ENCODE data around the gene MATN1. TPM values are rescaled to one million over a fixed set of nuclear protein-coding genes. Genes with fewer than 3 reads are reported as not detected.
A peak's percentile ranks its signal among the peaks of the same experiment; 100 is the strongest.

The MATN1 gene
- total RNA-seq, 1 experiment from 2014 or later = 0.76 TPM

DNA sequence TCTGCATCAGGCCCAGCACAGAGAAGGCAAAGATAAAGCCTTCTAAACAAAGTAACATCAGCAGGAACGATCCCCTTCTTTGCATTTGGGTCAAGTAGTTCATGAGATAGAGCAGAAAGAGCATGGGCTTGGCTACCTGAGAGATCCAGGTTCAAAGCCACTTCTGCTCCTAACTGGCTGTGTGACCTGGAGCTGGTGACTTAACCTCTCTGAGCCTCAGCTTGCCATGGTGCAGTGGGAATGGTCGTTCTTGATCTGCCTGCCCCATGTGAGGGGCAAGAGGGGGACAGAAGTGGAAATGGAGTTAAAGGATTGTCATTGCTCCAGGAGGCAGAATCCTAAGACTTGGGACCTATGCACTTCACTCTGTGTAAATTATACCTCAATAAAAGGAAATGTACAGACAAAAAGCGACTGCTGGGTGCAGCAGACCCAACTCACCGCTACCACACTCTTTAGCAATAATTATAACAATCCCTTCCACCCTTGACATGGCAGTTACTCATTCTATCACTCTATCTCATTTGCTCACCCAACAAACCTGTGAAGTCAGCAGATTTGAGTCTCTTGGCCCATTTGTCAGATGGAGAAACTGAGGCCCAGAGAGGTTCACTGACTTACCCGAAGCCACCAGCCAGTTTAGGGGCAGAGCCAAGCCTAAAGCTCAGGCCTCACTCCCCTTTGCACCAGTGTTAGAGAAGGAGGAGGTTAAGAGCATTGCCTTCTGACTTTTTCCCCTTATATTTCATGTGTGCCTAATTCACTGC, 1.5 kb upstream of the MATN1 start:
- H3K36me3 ChIP-seq (replicated peaks; ENCODE audit: control insufficient read depth, insufficient read depth, low read length) = no peaks in the 10 kb centered on the region
- no peaks in the 10 kb centered on the region for H3K27me3 ChIP-seq (ENCODE audit: control insufficient read depth, insufficient read depth, low read length)
- no peak for DNase-seq
- H3K4me3 ChIP-seq (ENCODE audit: insufficient read depth, low read depth, low read length) = no peak overlapping the region

DNA sequence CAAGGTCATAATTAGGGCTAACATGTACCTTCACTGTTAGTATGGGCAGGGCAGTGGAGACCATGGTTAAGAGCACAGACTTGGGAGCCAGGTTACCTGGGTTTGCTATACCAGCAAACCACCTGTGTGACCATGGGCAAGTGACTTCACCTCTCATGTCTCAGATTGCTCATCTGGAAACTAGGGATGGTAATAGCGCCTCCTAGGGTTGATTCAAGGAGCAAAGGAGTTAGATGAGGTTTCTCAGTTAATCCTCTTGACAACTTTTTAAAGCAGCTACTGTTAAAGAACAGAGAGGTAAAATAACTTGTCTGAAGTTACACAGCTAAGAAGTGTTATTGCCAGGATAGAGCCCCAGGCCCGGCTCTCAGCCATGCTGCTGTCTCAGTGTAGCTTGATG, 790 bp upstream of the MATN1 start:
- H3K4me3 ChIP-seq (ENCODE audit: insufficient read depth, low read depth, low read length) = no peak overlapping the region
- no peaks in the 10 kb centered on the region for H3K27me3 ChIP-seq (ENCODE audit: control insufficient read depth, insufficient read depth, low read length)
- no peaks in the 10 kb centered on the region for H3K36me3 ChIP-seq (replicated peaks; ENCODE audit: control insufficient read depth, insufficient read depth, low read length)
- no peak for DNase-seq

DNA sequence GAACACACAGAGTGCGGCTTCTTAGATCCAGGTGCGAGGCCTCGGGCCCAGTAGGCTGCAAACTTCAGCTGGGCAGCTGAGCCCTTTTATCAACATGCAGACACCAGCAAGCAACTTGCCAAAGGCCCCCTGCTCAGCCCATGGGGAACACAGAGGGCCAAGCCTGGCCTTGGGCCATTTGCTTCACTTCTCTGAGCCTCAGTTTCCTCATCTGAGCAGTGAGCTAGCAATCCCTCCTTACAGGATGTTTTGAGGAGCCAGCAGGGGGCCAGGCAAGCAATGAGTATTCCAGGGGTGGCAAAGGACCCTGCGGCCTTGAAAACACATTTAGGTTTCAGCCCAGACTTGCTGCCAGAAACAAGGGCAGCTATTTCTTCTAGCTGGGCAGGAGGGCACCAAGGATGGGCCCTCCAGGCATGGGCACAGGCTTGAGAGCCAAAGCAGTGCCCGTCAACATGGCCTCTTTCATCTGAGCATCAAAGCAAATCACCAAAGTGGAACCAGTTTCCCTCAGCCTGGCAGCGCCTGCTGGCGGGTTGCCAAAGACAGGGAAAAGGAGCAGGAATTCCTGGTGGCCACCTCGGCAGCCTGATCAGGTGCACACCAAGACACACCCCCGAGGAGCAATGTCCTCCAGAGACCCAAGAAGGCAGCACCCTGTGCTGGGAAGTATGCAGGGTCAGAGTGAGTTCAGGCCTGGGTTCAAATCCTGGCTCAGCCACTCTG, 1.4 kb downstream of the MATN1 start:
- H3K27me3 ChIP-seq (ENCODE audit: control insufficient read depth, insufficient read depth, low read length) = no peaks in the 10 kb centered on the region
- no peak overlapping the region for H3K4me3 ChIP-seq (ENCODE audit: insufficient read depth, low read depth, low read length)
- no peaks in the 10 kb centered on the region for H3K36me3 ChIP-seq (replicated peaks; ENCODE audit: control insufficient read depth, insufficient read depth, low read length)
- DNase-seq = no peak

DNA sequence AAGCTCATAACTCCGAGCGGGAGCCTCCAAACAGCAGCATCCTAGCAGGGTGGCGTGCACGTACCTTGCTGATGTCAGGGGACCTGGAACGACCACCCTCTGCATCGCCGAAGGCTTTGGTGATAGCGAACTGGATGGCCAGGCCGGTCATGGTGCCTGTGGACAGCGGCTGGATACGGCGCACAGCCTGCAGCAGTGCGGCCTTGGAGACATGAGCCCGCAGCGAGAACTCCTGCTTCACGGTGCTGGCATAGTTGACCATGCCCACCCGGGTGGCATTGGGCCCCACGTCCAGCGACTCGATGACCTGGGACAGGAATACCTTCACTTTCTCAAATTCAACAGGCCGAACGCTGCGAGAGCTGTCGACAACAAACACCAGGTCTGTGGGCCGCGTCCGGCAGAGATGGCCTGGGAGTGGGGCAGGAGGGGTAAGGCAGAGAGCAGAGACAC, 2.0 kb downstream of the MATN1 start:
- no peak for DNase-seq
- Histone ChIP-seq H3K36me3 (replicated peaks; ENCODE audit: control insufficient read depth, insufficient read depth, low read length) (no peaks in the 10 kb centered on the region), H3K4me3 (ENCODE audit: insufficient read depth, low read depth, low read length) (no peak overlapping the region), H3K27me3 (ENCODE audit: control insufficient read depth, insufficient read depth, low read length) (no peaks in the 10 kb centered on the region)

DNA sequence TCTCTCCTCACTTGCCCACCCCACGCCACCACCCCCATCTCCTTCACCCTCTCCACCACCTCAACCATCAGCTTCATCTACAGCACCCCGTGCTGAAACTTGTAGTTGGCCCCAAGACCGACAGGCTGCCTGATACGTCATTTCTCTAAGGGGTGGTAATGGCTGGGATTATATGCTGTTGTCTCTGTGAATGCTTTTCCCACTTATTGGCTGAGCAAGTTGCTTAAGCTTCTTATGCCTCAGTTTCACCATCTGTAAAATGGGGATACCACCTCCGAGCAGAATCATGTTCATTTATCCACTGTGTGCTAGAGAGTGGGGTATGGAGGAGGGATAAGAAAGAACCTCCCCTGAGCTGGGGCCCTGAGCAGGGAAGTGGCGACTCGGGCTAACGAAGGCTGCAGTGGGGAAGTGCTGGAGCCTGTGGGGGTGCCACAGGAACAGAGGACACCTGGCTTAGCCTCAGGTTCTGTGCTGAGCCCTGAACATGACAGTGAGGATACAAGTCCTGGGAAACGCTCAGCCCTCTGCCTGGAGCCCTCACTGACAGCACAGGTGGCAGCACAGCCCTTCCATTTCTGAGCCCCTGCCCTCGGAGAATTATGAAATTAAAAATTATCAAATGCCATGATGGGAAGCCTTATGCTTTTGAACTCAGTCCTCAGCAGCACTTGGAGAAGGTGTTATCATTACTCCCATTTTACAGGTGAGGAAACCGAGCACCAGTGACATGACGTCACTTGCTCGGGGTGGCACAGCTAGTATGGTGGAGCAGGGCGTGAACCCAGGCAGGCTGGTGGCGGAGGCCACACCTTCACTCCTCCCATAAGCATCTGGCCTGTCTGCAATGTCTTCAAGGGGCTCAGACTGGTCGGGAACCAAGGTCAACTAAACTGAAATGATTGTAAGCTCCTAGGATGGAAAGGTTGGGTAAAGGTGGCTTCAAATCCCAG, 2.8 kb downstream of the MATN1 start:
- Histone ChIP-seq H3K27me3 (ENCODE audit: control insufficient read depth, insufficient read depth, low read length) (no peaks in the 10 kb centered on the region), H3K4me3 (ENCODE audit: insufficient read depth, low read depth, low read length) (no peak overlapping the region), H3K36me3 (replicated peaks; ENCODE audit: control insufficient read depth, insufficient read depth, low read length) (no peaks in the 10 kb centered on the region)
- DNase-seq = no peak

DNA sequence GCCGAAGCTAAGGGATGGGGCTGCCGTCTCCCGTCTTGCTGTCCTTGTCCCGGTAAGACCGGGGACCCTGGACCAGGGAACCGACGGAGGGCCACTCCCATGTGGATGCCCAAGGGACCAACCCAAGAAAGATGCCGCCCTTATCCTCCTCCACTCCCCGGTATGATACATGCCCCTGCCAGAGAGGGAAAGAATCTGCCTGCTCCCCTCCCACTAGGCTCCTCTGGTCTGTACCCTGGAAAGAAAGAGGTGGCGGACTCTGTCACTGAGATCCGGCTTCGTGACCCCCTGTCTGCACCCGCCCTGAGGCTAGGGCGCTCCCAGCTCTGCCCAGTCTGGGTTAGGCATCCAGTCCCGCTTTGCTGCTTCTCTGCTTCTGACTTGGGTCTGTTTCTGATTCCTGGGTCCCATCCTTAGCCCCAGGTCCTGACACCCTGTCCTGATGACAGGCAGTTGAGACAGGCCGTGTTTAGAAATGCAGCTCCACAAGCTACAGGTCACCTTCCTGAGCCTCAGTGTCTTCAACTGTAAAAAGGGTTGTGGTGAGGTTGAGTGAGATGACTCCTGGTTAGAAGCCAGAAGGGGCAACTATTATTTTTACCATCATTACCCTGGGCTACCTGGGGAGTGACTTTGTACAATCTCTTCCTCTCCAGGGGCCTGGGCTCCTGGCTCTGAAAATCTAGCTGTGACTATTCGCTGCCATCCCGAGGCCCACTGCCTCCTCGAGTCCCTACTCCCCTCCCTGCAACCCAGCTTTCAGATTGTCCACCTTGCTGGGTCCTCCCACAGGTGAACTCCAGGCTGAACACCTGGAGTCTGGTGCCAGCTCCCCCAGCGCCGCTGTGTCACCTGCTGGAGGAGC, 3.7 kb downstream of the MATN1 start:
- Histone ChIP-seq H3K4me3 (ENCODE audit: insufficient read depth, low read depth, low read length) (no peak overlapping the region), H3K36me3 (replicated peaks; ENCODE audit: control insufficient read depth, insufficient read depth, low read length) (no peaks in the 10 kb centered on the region), H3K27me3 (ENCODE audit: control insufficient read depth, insufficient read depth, low read length) (no peaks in the 10 kb centered on the region)
- DNase-seq = no peak

DNA sequence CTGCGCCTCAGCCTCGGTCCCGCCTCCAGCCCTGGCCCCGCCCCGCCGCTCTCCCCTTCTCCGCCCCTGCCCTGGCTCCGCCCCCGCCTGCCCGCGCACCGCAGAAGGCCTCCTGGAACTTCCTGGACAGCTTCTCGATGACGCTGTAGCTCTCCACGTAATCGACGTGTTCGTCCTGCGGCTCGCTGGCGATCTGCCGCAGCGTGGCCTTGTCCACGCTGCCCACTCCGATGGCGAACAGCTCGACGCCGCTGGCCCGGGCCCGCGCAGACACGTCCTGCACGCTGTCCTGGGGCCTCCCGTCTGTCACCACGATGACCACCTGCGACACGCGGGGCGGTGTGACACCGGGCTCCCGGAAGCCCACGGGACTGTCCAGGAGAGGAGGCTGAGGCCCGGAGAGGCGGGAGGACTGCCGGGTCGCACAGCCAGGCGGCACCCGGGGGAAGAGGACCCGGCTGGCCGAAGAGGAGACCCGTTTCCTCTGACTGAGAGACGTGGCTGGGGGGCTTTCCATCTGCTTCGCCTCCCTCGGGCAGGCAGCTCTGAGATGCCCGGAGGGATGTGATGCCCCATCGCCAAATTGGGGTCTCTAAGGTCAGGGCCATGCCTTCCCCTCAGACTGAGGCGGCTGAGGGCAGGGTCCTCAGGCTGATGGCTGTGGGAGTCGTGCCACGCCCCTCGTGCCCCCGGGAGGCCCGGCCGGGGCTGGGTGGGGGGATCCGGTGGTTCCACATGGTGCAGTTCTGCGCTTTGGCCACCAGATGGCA, 4.6 kb downstream of the MATN1 start:
- Histone ChIP-seq H3K4me3 (ENCODE audit: insufficient read depth, low read depth, low read length) (peak overlapping the region; percentile 78), H3K27me3 (ENCODE audit: control insufficient read depth, insufficient read depth, low read length) (no peaks in the 10 kb centered on the region), H3K36me3 (replicated peaks; ENCODE audit: control insufficient read depth, insufficient read depth, low read length) (no peaks in the 10 kb centered on the region)
- DNase-seq = peak; percentile 95

DNA sequence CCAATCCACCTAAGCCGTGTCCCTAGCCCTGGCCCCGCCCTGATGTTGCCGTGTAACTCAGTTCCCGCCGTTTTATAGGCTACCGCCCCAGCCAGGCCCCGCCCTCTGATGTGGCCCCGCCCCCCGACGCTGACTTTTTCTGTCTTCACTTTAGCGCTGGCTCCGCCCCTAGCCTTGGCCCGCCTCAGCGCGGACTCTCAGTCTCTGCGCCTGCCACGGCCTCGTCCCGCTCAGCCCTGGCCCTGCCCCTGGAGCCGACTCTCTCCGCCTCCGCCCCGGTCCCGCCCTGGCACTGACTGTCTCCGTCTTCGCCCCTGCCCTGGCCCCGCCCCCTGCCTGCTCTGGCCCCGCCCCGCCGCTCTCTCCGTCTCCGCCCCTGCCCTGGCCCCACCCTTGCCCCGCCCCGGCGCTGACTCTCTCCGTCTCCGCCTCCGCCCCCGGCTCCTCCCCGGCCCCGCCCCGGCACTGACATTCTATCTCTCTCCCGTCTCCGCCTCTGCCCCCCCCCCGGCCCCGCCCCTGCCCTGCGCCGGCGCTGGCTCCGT, 5.2 kb downstream of the MATN1 start:
- H3K27me3 ChIP-seq (ENCODE audit: control insufficient read depth, insufficient read depth, low read length) = no peaks in the 10 kb centered on the region
- peak; percentile 98 for DNase-seq
- peak overlapping the region; percentile 64 for H3K4me3 ChIP-seq (ENCODE audit: insufficient read depth, low read depth, low read length)
- H3K36me3 ChIP-seq (replicated peaks; ENCODE audit: control insufficient read depth, insufficient read depth, low read length) = no peaks in the 10 kb centered on the region

DNA sequence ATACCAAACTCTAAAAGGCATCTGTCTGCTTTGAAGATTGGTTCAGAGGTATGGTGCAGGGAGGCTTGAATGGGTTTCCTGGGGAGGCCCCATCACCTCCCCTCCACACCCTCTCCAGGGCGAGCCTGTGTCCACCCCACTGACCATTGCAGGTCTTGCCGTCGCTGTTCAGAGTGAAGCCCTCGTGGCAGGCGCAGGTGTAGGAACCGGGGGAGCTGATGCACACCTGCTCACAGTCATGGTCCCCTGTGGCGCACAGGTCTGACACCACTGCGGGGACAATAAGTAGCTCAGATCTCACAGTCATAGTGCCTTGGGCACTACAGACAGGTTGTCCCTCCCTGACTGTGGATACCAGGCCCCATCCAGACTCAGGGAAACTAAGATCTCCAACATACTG, 6.7 kb downstream of the MATN1 start:
- DNase-seq = no peak
- Histone ChIP-seq H3K27me3 (ENCODE audit: control insufficient read depth, insufficient read depth, low read length) (no peaks in the 10 kb centered on the region), H3K36me3 (replicated peaks; ENCODE audit: control insufficient read depth, insufficient read depth, low read length) (no peaks in the 10 kb centered on the region), H3K4me3 (ENCODE audit: insufficient read depth, low read depth, low read length) (no peak overlapping the region)

DNA sequence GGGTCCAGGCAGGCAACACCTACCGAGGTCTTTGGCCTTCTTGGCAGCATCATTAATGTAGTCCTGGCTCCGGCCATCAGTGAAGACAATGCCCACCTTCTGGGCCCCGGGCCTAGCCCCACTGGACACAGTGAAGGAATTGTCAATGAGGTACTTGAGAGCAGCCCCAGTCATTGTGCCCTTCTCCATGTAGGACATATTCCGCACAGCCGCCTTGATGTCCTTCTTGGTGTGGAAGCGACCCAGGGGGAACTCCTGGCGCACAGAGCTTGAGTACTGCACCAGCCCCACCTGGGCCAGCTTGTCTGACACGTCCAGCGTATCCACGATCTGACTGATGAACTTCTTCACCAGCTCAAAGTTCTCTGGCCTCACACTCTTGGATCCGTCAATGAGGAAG, 7.5 kb downstream of the MATN1 start:
- DNase-seq = no peak
- no peaks in the 10 kb centered on the region for H3K27me3 ChIP-seq (ENCODE audit: control insufficient read depth, insufficient read depth, low read length)
- no peak overlapping the region for H3K4me3 ChIP-seq (ENCODE audit: insufficient read depth, low read depth, low read length)
- H3K36me3 ChIP-seq (replicated peaks; ENCODE audit: control insufficient read depth, insufficient read depth, low read length) = no peaks in the 10 kb centered on the region

DNA sequence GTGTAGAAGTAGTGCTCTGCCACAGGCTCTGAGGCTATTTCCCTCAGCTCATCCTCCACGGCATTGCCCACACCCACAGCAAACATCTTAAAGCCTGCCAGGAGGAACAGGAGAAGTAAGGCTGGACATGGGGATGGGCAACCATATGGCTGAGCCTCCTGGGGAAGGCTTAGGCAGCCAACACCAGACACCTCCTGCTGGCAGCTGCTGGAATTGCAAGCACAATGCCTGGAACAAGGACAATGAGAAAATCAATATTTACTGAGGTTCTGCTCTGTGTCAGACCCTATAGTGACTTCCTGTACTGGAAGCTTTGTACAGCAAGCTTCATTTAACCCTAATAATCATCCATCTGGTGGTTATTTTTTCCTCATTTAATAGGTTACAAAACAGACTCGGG, 8.2 kb downstream of the MATN1 start:
- Histone ChIP-seq H3K36me3 (replicated peaks; ENCODE audit: control insufficient read depth, insufficient read depth, low read length) (no peaks in the 10 kb centered on the region), H3K27me3 (ENCODE audit: control insufficient read depth, insufficient read depth, low read length) (no peaks in the 10 kb centered on the region), H3K4me3 (ENCODE audit: insufficient read depth, low read depth, low read length) (no peak overlapping the region)
- DNase-seq = peak; percentile 59

DNA sequence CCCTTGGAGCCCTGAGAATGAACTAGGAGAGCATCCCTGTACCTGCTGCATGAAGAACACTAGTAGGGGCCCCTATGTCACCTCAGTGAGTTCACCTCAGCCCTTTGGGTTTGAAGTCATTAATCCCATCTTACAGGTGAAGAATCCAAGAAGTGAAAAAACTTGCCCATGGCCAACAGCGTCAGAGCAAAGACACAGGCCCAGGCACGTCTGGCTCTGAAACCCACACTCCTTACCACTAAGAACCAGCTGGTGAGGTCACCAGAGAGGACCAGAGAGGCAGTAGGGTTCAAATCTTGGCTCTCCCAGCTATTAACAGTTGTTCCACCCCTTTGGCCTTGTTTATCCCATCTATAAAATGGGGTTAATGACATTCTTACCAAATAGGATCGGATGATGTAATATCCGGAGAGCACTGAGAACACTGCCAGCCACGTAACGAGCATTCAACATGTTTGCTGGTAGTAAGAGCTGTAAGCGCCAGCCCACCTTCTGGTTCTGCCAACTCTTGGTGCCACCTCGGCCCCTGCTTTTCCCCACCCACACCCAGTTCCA, 8.8 kb downstream of the MATN1 start:
- Histone ChIP-seq H3K4me3 (ENCODE audit: insufficient read depth, low read depth, low read length) (no peak overlapping the region), H3K36me3 (replicated peaks; ENCODE audit: control insufficient read depth, insufficient read depth, low read length) (no peaks in the 10 kb centered on the region), H3K27me3 (ENCODE audit: control insufficient read depth, insufficient read depth, low read length) (no peaks in the 10 kb centered on the region)
- no peak for DNase-seq

DNA sequence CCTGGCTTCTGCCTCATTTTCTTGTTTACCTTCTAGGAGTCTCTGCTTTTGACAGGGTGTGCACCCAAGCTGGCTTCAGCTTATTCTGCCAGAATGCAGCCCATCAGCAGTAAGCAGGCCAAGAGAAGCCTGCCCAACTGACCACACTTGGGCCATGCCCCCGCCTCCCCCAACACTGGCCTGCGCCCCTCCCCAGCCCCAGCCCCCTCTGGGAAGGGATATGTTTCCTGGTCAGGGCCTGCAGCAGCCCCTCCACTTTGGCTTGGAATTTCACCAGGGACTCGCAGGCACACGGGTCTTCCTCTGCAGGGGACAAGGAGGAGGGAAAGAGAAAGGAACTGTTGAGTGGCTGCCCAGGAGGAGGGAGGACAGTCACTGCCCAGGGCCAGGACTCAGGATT, 9.4 kb downstream of the MATN1 start:
- H3K4me3 ChIP-seq (ENCODE audit: insufficient read depth, low read depth, low read length) = no peak overlapping the region
- no peak for DNase-seq
- no peaks in the 10 kb centered on the region for H3K27me3 ChIP-seq (ENCODE audit: control insufficient read depth, insufficient read depth, low read length)
- H3K36me3 ChIP-seq (replicated peaks; ENCODE audit: control insufficient read depth, insufficient read depth, low read length) = no peaks in the 10 kb centered on the region
